ENCODE results near the gene SOCS6.
A peak's percentile ranks its signal among the peaks of the same experiment; 100 is the strongest.
"Not testable (repeated sequence)": the region's sequence is repeated elsewhere in the genome, so short reads cannot be mapped to it uniquely, and the experiment has no call there.

SOCS6 gene, protein sequence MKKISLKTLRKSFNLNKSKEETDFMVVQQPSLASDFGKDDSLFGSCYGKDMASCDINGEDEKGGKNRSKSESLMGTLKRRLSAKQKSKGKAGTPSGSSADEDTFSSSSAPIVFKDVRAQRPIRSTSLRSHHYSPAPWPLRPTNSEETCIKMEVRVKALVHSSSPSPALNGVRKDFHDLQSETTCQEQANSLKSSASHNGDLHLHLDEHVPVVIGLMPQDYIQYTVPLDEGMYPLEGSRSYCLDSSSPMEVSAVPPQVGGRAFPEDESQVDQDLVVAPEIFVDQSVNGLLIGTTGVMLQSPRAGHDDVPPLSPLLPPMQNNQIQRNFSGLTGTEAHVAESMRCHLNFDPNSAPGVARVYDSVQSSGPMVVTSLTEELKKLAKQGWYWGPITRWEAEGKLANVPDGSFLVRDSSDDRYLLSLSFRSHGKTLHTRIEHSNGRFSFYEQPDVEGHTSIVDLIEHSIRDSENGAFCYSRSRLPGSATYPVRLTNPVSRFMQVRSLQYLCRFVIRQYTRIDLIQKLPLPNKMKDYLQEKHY

DNA sequence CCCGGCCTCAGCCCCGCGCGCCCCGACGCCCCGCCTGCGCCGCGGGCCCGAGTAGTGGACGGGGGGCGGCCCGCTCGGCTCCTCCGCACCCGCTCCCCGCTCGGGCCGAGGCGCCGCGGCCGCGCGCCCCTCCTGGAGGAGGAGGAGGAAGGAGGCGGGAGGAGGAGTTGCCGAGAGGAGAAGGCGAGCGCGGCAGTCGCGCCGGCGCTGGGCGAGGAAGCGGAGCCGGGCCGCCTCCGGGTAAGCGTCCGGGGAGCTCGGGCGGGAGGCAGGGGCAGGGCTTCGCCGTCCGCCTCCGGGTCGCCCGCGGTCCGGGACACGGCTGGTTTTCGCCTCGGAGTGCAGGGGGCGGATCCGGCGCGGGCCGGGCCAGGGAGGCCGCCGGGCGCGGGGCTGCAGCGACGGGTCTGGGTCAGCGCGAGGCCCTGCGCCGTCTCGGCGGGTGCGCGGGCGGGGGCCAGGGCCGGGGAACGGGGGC lies at the start of gene SOCS6:
SOCS6 (plus strand) TSS at position 195 of the 478 bp plus-strand sequence. CDS start 35,624 bp downstream, outside the sequence.
- DNase-seq = peak; percentile 10 to 54

DNA sequence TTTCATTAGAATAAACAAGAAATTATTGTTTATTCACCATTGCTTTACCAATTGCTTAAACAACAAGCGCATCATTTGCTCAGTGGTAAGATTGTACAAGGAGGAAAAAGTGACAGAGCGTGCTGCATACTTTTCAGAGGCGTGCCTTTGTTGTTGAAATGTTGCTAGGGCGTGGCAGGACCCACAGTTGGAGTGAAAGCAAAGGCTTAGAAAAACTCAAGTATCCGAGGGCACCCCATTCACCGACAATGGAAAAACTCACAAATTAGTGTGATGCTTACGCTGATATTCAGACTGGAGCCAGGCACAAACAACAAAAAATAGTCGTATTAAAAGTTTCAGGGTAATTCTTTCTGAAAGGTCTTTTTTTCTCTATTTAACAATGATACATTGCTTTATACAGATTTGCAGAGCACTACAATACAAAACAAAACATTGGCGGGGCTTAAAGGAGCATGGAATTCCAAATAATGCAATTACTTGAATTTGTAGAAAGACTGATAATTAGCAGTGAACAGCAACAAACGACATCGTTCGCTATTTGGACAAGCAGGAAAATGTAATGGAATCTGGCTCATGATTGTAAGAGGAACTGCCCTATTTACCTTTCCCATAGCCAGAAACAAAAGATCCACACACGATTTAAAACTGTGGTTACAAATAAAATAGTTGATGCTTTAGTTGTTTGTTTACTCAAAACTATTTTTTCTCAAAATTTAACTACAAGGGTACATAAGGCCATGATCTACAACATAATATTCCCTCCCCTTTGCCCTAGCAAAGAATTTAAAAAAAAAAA lies 45.5 kb upstream of the SOCS6 start:
- DNase-seq = no peak

DNA sequence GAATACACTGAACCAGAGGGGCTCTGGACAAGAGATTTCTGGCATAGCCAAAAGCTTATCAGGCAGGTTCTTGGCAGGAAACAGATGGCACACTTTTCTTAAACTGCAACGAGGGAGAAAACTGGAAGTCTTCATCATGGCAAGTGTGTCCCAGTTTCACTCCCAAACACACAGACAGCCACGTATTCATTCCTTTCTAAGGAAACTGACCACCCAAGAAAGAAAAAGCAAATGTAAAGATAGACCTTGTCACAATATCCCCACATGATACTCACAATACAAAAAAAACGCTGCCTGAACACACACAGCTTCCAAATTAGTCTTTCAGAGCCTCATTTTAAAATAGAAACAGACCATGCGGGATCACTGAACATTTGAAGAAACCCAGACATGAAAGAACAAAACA lies 42.8 kb upstream of the SOCS6 start:
- DNase-seq = peak in 1 of 2 experiments; percentile 4

DNA sequence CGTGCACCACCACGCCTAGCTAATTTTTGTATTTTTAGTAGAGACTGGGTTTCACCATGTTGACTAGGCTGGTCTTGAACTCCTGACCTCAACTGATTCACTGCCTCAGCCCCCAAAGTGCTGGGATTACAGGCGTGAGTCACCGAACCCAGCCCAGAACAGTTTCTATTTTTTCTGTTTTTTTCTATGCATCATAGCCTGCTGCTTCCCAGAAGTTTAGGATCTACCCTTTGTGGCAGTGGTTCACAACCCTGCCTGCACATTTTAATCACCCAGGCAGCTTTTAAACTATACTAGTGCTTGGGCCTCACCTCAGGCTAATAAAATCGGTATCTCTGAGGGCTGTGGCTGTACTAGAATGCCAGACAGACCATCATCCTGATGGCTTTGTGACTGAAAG lies 39.7 kb upstream of the SOCS6 start:
- DNase-seq = no peak

DNA sequence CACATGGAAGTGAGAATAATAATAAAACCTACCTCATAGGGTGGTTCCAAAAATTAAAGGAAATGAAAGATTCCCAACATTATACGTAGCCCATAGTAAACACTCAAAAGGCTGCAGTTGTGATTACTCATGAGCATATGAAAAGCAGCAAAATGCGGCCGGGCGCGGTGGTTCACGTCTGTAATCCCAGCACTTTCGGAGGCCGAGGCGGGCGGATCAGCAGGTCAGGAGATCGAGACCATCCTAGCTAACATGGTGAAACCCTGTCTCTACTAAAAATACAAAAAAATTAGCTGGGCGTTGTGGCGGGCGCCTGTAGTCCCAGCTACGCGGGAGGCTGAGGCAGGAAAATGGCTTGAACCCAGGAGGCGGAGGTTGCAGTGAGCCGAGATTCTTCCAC lies 39.0 kb upstream of the SOCS6 start:
- not testable (repeated sequence) for DNase-seq

DNA sequence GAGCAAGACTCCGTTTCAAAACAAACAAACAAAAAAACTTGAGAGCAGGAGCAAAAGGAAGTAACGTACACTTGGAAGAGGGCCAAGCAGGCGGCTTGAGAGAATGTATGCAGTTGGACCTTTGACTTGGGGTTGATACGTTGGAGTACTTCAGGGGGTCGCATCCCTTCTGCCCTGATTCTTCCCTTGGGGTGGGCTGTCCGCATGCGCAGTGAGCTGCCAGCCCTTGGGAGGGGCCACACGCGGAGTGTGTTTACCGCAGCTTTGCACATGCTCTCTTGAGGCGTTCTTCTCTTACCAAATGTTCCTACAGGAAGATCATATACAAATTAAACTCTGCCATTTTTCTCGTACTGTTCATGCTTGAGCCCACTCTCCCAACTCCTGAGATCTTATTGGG lies 38.1 kb upstream of the SOCS6 start:
- no peak for DNase-seq

DNA sequence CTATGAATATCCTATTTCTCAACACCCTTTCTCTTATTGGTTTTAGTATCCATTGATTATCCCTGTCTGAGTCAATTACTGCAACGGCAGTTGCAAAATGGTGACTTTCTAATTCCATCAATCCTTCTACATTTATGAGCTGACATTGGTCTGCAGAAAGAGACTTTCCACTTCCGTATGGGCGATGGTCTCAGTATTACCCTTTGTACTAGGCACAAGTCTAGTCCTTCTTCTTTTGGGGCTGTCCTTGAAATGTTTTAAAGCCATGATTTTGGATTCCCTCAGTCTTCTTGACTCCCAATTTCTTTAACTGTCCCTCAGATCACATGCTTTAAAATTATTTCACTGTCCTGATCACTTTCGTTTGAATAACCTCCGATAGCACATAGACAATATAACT lies 32.7 kb upstream of the SOCS6 start:
- DNase-seq = no peak

DNA sequence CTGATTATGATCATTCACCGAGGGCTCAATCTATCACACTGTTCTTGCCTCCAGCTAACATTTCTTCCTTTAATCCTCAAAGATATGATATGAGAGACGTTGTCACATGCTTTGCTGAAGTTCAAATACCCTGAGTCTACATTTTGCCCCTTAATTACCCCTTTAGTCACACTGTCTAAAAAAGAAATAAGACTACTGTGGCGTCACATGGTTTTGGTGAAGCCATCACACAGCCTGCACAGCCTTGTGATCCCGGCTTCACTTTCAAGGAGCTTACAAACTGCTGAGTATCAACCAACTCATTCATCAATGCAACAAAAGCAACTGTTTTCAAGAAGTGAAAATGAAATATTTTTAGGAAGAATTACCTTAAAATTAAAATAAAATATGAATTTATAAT lies 31.9 kb upstream of the SOCS6 start:
- DNase-seq = no peak

DNA sequence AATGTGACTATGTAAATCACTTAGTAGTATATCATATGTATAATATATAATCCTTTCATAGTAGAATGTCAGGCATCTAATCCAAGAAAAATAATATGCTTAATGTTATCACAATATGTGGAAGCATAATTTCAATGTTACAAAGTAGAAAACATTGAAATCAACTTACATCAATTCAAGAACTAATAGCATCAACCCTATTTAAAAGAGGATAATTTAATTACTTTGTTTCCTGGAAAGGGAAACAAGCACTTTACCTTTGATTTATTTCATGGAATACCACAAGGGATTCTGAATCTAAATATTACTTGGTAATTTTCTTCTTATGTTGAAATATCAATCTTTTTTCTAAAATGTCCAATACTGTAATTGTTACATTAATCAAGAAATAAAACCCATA lies 30.6 kb upstream of the SOCS6 start:
- DNase-seq = no peak

DNA sequence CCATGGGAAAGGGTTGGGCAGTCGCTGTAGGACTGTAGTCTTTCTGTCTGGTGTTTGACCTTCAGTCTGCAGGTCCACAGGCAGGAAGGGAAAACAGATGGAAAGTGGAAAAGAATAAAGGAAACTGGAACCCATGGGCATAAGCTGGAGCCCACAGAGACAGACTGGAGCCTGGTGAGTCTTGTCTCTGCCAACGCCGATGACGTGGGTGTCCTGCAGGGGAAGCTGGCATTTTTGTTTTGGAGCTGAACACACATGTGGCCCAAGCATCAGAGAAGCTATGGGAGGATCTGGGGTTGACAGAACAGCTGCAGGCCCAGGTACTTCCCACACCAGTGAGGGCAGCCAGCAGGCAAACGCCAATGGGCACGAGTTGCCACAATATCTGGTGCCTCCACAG lies 28.2 kb upstream of the SOCS6 start:
- no peak for DNase-seq

DNA sequence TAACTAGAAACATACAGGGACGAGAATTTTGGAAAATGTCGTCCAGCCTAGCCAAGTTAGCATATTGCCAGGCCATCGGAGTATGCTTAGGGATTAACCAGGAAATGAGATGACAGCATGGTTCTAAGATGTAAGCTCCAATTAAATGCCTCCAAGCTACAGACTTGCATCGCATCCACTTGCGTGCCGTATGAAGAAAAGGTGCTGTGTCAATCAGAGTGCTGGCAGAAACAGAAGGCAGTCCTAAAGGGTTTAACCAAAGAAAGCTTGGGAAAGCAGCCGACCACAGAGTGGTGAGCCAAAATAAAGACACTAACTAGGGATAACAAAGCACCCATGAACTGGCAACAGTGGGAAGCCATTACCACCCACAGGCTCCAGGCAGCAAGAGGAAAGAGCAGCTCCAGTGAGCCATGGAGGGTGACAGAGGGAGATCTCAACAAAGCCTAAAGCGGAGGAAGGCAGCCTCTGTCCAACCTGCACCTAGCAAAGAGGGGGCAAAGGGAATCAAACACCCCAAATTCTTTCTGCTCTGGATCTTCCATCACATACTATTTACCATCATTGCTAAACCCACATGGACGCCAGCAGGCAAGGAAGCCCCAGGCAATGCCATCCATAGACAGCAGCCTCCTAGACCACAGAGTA lies 27.6 kb upstream of the SOCS6 start:
- peak in 1 of 2 experiments; percentile 26 for DNase-seq

DNA sequence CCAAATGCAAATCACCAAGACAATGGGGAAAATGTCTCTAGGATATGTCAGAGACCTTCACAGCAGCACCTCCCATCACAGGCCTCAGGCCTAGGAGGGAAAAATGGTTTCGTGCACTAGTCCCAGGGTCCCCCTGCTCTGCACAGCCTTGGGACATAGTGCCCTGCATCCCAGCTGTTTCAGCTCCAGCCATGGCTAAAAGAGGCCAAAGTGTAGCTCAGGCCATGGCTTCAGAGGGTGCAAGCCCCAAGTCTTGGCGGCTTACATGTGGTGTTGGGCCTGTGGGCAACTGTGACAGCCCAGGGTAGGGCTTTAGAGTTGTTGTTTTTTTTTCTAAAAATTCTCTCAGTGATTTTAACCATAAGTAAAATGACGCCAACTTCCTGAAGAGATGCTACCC lies 25.5 kb upstream of the SOCS6 start:
- DNase-seq = no peak

DNA sequence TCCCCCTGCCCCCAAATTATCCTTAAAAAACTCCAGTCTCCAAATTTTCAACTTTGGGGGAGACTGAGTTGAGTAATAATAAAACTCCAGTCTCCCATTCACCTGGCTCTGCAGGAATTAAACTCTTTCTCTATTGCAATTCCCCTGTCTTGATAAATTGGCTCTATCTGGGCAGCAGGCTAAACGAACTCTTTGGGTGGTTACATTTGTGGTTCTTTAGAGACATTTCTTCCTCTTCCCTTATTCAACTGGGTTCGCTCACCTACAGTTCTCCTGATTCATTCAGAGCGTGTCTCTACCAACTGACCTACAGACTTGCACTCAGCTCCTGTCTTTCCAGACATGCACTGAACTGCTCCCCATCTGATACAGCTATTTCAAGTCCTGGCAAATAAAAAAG lies 17.1 kb upstream of the SOCS6 start:
- no peak for DNase-seq

DNA sequence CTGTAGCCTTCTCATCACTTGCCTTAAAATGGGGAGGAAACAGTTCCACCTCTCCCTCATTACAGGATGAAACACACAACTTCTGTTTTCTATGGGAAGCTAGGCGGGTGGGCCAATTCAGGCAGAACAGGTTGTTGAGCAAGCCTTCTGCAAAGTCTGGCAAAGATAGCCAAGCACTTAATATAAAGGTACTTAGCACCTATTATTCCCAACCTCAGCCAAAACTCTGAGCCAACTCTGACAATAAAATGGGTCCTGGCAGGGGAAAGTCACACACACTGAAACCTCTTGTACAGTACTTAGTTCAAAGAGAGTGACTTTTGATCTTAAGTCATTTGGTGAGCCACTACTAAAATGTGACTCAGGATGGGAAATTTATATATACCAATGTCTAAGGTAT lies 15.8 kb upstream of the SOCS6 start:
- no peak for DNase-seq

DNA sequence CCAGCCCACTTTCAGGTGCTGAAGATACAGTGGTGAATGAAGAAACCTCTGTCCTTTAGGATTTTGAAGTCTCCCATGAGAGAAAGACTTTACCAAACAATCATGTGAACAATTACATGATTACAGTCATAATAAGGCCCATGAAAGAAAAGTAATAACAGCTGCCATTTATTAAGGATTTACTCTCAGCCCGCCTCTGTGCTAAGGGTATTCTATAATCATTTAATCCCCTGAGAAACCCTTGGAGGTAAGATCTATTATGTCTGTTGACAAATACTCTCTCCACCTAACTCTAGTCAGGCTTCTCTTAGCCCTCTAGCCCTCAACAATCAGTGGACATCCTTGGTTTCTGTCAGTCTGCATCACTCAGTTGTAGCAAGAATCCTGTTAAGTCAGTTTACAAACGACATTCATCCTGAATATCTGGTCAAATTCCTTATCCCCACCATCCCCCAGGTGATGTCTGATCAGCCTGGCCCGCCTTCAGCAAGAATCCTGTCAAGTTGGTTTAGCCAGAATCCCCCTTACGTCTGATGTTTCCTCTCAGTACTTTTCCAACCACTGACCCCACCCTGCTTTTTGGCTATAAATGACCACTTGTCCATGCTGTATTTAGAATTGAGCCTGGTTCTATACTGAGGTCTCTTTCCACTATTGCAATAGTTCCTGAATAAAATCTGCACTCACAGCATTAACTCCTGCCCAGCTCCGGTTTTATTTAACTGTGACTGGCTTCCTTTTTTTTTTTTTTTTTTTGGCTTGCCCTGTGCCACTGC lies 12.2 kb upstream of the SOCS6 start:
- DNase-seq = peak in 1 of 2 experiments; percentile 49

DNA sequence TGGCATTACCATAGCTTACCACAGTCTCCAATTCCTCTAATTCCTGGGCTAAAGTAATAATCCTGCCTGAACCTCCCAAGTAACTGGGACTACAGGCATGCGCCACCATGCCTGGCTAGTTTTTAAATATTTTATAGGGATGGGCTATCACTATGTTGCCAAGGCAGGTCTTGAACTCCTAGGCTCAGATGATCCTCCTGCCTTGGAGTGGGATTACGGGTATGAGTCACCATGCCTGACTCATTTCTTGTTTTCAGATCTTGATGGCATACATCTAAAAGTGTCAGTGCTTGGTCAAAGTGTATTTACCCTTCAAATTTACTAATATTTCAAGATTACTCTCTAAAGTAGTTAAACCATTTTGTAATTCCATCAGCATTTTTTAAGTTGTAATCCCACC lies 9.4 kb upstream of the SOCS6 start:
- no peak for DNase-seq

DNA sequence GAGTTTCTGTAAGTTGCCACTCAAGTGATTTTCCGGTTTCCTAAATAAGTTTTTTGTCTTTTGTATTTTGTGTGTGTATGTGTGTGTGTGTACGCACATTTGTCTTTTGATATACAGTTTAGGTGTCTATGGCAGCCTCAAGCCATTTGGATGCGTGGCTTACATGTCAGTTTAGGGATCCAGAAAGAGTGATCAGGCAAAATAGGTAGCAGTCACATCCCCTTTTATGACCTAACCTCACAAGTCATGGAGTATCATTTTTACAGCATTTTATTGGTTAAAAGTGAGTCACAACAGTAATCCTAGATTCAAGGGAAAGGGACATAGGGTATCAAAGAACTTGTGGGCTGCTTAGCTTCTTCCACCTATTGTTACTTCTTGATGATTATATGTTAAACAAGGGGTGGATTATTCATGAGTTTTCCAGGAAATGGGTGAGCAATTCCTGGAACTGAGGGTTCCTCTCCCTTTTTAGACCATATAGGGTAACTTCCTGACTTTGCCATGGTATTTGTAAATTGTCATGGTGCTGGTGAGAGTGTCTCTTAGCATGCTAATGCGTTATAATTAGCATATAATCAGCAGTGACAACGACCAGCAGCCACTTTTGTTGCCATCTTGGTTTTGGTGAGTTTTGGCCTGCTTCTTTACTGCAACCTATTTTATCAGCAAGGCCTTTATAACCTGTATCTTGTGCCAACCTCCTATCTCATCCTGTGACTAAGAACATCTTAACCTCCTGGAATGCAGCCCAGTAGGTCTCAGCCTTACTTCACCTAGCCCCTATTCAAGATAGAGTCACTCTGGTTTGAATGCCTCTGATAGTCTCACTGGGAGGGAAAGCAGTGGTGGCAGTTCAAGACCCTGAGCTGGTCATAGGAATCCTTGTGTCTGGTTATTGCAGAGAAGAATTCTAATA lies 8.6 kb upstream of the SOCS6 start:
- DNase-seq = no peak

DNA sequence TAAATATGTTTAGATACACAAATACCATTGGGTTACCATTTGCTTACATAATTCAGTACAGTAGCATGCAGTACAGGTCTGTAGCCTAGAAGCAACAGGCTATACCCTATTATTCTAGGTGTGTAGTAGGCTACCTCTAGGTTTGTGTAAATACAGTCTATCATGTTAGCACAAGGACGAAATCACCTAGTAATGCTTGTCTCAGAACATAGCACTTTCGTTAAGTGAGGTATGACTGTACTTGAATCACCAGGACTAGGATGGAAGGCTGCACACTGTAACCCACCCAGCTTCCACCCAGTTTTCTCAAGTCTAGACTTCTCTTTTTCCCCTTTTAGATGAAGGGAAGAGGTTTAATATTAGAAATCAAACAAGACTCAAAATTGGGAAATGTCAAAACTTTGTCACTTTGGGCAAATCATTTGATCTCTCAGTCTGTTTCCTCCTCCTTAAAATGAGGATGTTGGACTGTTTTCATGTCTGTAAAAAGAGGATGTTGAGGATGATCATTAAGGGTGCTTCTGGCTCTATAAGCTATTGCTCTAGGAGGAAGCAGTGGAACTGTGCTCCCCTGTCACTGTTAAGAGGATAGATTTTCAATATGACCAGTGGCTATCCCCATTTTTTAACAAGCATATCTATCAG lies 3.7 kb upstream of the SOCS6 start:
- no peak for DNase-seq

DNA sequence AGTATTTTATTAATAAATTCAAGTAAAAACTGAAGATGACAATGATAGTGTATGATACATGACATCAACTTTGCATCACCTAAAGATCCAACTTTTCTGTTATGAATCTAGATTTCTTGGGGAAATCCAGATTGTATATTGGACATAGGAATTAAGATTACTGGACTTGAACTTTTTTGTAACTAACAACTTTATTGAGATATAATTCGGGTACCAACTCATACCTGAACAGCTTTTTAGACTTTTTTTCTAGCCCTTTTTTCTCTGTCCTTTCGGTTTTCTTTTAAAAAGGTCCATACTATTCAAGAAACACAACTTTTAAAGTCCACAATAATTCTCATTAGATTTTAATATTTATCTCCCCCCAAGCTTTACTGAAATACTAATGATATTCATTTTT lies 1.1 kb upstream of the SOCS6 start:
- no peak for DNase-seq

DNA sequence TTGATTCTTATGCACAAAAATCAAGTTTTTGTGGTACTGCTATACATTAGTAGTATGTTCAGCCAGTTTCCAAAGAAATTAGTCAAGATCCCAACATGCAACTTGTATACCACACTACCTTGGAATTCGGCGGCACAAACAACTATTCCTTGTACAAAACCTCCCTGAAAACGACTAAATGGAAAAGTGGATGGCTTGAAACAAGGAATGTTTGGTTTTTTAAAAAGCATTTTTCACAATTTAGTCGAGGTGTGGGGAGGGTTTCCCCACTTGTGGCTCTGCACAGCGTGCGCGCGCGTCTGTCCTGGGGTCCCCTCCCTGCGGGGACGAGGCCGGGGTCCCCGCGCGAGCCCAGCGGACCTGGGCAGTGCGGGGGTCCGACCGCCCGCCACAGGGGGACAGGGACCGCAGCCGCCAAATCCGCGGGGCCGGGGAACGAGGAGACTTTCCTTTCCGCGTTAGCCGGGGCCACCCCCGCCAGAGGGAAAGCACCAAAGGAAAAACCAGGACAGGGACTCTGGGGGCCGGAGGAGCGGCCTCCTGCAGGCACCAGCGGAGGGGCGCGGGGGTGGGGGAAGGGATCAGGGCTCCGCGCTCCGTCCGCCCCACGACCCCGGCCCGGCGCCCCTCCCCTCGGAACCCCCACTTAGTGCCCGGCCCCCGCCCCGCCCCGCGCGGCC lies 534 bp upstream of the SOCS6 start:
- DNase-seq = peak in 1 of 2 experiments; percentile 54

All from NCI-H524 (cell line).